ENCODE measurements around the gene GALNT7.
A peak's percentile ranks its signal among the peaks of the same experiment; 100 is the strongest.

Gene GALNT7

DNA sequence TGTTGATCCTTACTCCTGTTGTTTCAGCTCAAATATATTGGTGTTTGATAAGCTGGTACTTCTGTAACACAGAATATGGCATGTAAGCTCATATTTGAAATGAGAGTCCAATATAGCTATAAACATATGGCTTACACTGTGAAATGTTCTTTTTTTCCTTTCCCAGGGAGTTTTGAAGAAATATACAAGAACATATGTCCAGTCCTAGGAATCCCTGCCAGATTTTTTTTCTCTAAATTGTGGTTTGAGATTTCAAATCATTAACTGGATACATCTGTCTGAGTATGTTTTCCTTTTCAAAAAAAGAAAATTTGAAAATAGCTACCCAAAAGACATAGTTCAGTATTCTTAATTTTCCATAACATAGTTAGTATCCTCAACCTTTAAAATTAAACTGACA is 105.3 kb downstream of the GALNT7 start:
- no peak overlapping the region for H3K4me3 ChIP-seq (ENCODE audit: low read depth, low read length)
- in situ Hi-C loops (cut with HindIII; ENCODE audit: low sequenced_read_pairs): loop anchor here (25.0 kb wide), 1 partner anchor 262 kb away; no protein-coding TSS in a partner anchor
- peak; percentile 9 for DNase-seq (ENCODE audit: low read depth)
- TF ChIP-seq, protein P1, sequence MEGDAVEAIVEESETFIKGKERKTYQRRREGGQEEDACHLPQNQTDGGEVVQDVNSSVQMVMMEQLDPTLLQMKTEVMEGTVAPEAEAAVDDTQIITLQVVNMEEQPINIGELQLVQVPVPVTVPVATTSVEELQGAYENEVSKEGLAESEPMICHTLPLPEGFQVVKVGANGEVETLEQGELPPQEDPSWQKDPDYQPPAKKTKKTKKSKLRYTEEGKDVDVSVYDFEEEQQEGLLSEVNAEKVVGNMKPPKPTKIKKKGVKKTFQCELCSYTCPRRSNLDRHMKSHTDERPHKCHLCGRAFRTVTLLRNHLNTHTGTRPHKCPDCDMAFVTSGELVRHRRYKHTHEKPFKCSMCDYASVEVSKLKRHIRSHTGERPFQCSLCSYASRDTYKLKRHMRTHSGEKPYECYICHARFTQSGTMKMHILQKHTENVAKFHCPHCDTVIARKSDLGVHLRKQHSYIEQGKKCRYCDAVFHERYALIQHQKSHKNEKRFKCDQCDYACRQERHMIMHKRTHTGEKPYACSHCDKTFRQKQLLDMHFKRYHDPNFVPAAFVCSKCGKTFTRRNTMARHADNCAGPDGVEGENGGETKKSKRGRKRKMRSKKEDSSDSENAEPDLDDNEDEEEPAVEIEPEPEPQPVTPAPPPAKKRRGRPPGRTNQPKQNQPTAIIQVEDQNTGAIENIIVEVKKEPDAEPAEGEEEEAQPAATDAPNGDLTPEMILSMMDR (IDR thresholded peaks at IDR 0.05; ENCODE audit: low read depth, low read length, missing control alignments): no peak

DNA sequence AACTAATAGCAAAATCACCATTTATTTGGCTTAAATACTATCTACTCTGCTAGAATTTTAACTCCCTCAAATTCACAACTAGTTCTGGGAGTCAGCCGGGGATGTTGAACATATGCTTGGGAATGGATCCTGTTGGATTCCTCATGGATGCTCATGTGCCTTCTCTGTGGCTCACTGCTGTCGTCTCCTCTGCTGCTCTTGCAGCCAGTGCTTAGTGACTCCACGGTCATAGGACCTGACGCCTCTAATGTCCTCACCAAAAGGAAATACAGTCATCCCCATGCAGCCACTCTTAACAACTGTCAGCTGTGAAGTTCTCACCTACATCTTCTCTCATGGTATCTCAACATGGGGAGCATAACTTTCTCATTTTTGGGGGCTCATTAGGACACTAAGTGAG is 106.1 kb downstream of the GALNT7 start:
- in situ Hi-C loops (cut with HindIII; ENCODE audit: low sequenced_read_pairs): loop anchor here (25.0 kb wide), 1 partner anchor 262 kb away; no protein-coding TSS in a partner anchor
- TF ChIP-seq, protein P1 (IDR thresholded peaks at IDR 0.05; ENCODE audit: low read depth, low read length, missing control alignments): no peak
- no peak overlapping the region for H3K4me3 ChIP-seq (ENCODE audit: low read depth, low read length)
- no peak for DNase-seq (ENCODE audit: low read depth)

DNA sequence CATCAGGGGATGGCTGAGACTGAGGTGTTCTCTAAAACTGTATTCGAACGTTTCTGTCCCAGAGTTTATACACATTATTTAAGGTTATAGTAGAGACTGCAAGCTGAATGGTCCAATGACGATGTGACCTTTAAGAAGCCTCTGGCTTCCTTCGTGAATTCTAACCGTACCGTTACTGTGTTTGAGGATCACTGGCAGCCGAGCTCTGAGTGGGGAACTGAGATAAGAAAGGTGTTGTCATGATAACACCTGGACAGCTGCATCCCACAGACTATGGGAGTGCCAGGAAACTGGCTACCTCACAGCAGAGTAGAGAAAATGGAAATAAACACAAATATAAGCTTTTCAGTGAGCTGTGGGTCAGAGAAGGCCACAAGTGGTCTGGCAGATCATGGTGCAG is 106.5 kb downstream of the GALNT7 start:
- no peak for DNase-seq (ENCODE audit: low read depth)
- TF ChIP-seq, protein P1 (IDR thresholded peaks at IDR 0.05; ENCODE audit: low read depth, low read length, missing control alignments): no peak
- in situ Hi-C loops (cut with HindIII; ENCODE audit: low sequenced_read_pairs): no loop called here

DNA sequence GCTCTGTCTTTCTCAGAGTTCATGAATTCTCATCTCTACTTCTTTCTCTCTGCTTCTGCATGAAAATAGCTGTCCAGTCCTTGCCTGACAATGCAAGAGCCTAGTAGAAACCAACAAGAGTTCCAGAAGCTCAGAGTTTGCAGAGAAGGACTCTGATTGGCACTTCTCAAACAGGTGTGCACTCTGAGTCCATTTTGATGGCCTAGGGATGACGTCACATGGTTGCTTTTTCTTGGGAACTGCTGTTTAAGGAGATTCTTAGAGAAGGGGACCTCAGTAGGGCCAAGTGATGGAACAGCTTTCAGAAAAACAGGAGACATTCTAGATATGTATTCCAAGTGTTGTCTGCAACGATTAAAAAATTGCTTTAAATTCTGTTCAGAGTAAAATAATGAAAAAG is 108.7 kb downstream of the GALNT7 start:
- no peak for DNase-seq (ENCODE audit: low read depth)
- H3K4me3 ChIP-seq (ENCODE audit: low read depth, low read length): no peak overlapping the region

More for the DNA sequence above, 106.5 kb downstream of the GALNT7 start:
- no peak overlapping the region for H3K4me3 ChIP-seq (ENCODE audit: low read depth, low read length)

DNA sequence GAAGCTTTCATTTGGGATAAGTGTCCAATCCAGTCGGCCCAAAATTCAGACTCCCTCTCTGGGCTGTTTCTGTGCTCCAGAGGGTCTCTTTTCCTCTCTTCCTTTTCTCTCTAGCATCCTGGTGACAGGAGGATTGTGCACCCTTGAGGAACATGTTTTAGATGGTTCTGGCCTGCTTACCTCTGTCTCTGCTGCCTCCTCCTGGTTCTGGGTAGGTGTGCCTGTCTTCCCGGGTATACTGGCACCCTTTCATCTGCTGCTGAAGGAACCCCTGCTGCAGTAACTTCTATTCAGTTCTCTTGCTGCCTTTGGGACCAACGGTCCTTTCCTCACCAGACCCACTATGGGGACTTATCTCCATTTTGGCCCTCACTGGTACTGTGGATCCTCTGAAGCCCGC is 112.4 kb downstream of the GALNT7 start:
- no peak overlapping the region for H3K4me3 ChIP-seq (ENCODE audit: low read depth, low read length)
- in situ Hi-C loops (cut with HindIII; ENCODE audit: low sequenced_read_pairs): no loop called here
- TF ChIP-seq, protein P1 (IDR thresholded peaks at IDR 0.05; ENCODE audit: low read depth, low read length, missing control alignments): no peak
- no peak for DNase-seq (ENCODE audit: low read depth)

More for the DNA sequence above, 108.7 kb downstream of the GALNT7 start:
- TF ChIP-seq, protein P1 (IDR thresholded peaks at IDR 0.05; ENCODE audit: low read depth, low read length, missing control alignments): no peak
- in situ Hi-C loops (cut with HindIII; ENCODE audit: low sequenced_read_pairs): no loop called here

DNA sequence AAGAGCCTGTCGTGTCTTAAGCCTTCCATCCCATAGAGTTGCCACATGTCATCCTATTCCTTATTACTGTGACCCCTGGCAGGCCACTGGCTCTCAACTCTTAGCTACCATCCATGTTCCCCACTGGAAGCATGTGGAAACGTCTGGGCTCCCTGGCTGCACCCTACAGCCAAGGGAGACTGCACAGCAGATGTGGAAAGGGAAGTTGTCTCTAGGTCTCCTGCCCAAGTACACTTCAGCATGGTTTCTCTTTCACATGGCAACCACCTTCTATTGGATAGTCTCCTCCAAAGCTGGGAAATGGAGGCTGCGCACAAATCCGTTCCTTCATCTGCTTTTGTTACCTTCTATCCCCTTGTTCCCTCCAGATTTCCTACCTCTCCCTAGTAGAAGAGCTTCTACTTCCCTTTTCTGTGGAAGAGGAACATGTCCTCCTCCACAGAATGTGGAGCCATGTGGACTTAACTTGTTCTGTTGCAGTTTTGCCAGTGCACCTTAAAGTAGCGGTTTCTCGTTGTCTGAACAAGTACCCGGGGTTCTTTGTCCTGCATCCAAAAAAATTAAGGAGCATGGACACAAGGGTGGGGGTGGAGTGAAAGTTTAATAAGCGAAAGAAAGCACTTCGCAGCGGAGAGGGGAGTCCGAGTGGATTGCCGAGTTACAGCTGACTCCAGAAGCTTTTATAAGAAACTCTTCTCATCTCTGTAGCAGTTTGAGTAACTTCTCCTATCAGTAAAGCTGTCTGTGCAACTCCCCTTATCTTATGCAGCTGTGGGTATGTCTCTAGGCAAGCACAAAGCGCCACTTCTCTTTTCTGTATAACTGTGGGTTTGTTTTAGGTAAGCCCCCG is 113.0 kb downstream of the GALNT7 start:
- in situ Hi-C loops (cut with HindIII; ENCODE audit: low sequenced_read_pairs): no loop called here
- DNase-seq (ENCODE audit: low read depth): no peak
- H3K4me3 ChIP-seq (ENCODE audit: low read depth, low read length): no peak overlapping the region
- TF ChIP-seq, protein P1 (IDR thresholded peaks at IDR 0.05; ENCODE audit: low read depth, low read length, missing control alignments): no peak

Measured in astrocyte of the cerebellum (primary cell).